Sciatic nerve (tissue), 2 donors: ENCODE data around the gene GNL2. TPM values are rescaled to one million over a fixed set of nuclear protein-coding genes. Genes with fewer than 3 reads are reported as not detected.

Source experiments
- ATAC-seq: fragments of 200-7000 bp; cut with Tn5 transposase; one replicate; pipeline ENCODE4 v1.9.1; 2020; ENCODE audit warnings: mild to moderate bottlenecking, moderate library complexity
- DNase-seq: peaks from one replicate; pipeline ENCODE4 v3.0.0-alpha.2; 2020; ENCODE audit warnings: low spot score
- intact Hi-C: fragments of 100-400 bp; cut with DNase I; formaldehyde crosslinking; loops from one replicate; pipeline ENCODE4 v1.14.2; 2022
- total RNA-seq: library from RNA; stranded (reverse); fragmentation: NEBNext Ultra II Directional; extraction: Animal tissue kit (Norgen Biotek cat#: 25700); gene quantifications from one replicate; pipeline ENCODE4 v1.2.1, GENCODE V29; 2021
- donor health status: DM: no; HTN: no; CAD: no.
- donor health status: DM: no; HTN: no; CAD: no.

GNL2 gene
- 34.0 TPM for total RNA-seq

DNA sequence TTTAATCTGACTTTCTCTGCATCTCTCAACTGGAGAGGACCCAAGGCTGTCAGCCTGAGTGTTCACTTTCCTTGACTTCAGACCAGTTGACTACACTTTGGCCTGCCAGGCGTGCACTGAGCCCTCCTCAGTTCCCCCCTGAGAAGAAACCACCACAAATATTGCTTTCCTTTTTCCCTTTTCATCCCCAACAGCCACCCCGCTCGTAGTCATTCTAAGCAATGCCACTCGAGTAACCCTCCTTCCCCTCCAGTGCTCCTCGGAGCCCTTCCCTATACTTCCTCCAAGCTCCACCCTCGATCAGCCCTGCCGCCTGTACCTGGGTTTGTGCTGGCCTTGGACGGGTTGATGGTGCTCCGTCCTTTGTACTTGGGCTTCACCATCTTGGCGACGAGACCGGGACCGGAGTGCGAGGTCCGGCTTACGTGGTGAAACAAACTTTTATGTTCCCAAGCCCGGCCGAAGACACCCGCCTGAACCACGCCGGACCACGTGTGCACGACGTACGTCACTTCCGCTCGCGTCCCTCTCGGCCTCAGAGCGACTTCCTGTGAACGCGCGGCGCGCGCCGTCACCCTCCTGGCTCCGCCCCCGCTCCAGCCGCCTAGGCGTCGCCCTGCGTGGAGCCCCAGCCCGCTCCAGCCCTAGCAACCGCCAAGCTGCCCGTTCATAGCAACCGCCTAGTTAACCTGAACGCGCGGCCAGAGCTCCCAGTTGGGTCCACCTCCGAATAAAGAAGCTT is at the start of gene GNL2:
Gene GNL2 (minus strand): TSS at position 498 of the 742 bp plus-strand sequence. CDS start 115 bp downstream, at position 383.
- intact Hi-C loops = no loop called here
- ATAC-seq = peak; percentile 100
- DNase-seq = peak; percentile 98

DNA sequence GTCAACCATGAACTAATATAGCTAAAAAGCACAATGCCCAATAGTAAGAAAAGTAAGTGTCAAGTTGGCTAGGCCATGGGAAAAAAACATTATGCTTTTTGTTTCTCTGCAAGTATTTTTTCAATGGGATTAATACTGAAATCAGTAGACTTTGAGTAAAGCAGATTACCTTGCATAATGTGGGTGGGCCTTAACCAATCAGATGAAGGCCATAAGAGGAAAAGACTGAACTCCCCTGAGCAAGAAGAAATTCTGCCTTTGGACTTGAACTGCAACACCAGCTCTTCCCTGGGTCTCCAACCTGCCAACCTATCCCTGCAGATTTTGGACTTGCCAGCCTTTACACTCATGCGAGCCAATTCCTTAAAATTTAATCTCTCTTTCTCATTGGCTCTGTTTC is 45.3 kb upstream of the GNL2 start:
- ATAC-seq = no peak
- no peak for DNase-seq
- intact Hi-C loops = no loop called here

DNA sequence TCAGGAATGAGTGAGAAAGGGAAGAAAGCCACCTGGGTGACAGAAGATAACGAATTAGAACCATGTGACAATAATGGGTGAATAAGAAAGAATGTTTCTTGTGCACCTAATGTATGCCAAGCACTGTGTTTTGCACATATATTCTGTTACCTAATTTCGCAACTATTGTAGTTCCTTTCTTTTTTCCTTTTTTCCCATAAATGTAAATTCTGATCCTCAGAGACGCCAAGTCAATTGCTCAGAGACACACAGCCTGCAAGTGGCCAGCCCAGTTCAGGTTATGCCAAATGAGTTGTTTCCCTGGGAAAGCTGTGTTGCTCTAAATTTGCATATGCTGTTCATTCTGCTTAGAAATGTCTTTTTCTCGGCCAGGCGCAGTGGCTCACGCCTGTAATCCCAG is 40.7 kb upstream of the GNL2 start:
- no peak for ATAC-seq
- no peak for DNase-seq
- intact Hi-C loops = no loop called here

DNA sequence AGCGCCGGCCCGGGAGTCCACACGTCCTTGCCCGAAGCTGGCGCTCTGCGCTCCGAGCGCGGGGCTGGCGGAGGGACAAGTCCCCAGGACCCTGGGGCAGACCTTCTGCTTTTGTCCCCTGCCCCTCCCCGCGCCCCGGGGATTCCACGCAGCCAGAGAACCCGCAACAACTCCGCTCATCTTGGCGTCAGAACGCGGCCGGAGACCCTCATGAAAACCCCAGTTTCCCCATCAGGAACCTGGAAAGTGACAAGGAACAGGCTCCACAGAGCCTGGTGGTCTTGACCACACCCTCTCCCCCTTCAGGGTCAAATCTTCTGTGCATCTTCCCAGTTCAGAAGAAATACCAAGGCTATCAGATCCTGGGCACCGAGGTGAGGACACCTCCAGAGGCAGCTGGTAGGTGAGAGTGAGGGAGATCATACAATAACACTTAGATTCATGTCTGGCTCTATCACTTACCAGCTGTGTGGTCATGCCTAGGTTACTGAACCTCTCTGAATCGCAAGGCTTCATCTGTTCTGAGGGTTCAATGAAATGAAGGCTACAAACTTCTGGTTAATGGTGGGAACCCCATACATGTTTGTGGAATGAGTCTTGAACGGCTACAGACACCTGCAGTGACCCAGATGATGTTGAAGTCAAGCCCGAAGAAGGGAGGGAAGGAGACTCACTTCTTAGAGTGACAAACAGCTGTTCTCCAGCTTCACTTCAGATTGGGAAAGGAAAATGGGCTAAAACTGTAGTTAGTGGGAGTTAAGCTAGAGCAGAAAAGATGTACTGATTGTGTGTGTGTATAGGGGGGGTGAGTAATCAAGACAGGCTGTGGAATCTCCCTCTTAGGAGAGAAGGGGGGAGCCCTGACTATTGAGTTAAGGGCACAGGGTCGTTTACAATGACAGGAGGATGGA is 39.5 kb upstream of the GNL2 start:
- intact Hi-C loops = no loop called here
- ATAC-seq = no peak
- DNase-seq = no peak

DNA sequence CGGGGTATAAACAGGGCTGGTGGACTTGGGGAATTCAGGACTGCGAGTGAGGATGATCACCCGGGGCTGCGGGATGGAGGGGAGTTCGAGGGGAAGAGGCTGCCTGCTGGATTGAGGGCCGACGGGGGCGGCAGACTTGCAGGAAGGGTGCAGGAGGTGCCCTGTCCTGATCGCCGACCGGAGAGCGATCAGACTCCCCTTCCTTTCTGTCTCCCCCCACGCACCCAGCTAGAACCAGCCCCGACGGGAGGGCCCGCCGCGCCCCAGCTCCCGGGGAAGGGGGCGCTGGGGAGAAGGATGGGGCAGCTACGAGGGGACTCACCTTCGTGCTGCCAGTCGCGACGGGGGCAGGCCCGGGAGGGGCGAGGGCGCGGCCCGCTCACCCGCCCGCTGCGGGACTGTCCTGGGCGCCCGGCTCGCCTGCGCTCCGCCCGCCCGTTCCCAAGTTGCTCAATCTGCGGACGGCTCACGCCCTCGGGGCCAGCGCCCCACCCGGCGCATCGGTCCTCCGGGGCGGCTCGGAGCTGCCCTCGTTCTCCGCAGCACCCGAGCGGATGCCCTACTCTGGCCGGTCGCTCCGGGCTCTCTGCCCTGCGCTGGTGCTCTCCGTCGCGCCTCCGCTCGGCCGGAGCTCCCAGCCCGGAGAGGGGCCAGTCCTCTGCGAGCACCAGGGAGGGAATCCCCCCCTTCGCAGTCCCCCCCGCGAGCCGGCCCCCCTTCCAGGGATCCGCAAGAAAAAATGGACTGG is 38.7 kb upstream of the GNL2 start, which contains the start of gene RSPO1:
Gene RSPO1 (minus strand): TSS at position 649 of the 748 bp plus-strand sequence. CDS start 5,231 bp downstream, outside the sequence.
- DNase-seq (no peak), ATAC-seq (no peak)
- intact Hi-C loops = no loop called here

DNA sequence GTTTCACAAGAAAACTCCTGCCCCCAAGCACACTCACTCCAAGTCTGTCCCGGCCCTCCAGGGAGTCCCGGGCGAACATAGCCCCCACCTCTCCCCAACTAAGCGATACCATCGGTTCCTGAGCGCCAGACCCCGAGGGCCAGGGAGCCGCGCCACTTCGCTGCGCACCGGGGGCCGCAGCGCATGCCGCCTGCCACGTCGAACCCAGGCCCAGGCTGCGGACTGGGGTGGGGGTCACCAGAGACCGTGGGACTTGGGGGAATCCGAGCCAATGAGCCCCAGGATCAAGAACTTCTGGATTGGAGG is 38.2 kb upstream of the GNL2 start:
- intact Hi-C loops = no loop called here
- DNase-seq = no peak

DNA sequence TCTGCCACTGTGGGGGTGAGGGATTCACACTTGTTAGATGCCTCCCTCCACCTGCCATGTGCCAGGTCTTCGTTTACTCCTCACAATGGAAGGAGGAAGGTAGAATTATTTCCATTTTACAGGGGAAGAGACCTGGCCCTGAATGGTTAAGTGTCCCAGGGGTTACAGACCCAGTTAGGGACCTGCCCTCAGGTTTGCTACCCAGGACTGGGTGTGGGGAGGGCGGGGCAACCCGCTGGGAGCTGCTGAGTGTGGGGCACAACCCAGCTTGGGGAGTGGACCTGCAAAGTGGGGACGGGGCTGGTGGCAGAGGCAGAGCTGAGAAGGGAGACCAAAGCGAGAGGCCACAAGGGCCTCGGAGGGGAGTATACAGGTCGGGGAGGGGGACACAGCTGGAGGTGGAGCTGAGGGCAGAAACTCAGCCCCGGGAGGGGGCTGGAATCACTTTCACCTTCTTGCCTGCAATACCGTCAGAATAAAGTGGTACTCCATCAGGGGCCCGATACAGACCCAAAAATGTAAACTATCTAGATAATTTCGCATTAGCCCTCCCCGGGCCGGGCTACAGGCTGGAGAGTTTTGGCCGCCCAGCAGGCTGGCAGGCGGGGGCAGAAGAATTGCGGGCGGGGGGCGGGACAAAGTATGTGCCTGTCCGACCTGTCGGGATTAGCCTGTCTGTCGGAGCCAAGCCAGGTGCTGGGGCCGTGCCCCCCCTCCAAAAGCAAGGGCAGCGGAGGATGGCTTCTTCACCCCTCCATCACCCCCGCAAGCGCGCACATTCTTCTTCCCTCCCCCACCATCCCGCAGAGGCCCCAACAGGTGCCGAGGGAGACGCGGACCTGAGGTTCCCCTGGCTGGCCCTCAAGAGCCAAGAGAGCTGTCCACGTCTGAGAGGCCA is 37.6 kb upstream of the GNL2 start:
- DNase-seq (no peak), ATAC-seq (no peak)
- intact Hi-C loops = no loop called here

More for the DNA sequence above, 38.2 kb upstream of the GNL2 start:
- ATAC-seq = no peak

DNA sequence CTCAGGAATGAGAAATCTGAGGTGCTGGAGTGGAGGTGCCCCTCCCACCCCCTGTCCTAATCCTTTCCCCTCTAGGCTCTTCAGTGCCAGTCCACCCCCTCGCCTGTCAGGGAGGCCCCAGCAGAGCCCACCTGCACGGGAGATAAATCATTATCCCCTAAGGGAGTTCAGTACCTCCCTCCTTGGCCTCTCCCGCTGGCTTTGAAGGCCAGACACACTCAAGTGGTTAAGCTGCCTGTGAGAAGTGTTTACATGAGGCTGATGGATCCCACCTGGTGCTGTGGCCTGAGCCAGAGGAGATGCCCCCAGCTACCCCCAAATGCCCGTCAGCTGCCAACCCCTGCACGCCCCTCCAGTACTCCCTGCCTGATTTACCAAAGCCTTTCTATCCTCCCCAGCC is 35.3 kb upstream of the GNL2 start:
- ATAC-seq = no peak
- intact Hi-C loops = no loop called here
- DNase-seq = no peak

DNA sequence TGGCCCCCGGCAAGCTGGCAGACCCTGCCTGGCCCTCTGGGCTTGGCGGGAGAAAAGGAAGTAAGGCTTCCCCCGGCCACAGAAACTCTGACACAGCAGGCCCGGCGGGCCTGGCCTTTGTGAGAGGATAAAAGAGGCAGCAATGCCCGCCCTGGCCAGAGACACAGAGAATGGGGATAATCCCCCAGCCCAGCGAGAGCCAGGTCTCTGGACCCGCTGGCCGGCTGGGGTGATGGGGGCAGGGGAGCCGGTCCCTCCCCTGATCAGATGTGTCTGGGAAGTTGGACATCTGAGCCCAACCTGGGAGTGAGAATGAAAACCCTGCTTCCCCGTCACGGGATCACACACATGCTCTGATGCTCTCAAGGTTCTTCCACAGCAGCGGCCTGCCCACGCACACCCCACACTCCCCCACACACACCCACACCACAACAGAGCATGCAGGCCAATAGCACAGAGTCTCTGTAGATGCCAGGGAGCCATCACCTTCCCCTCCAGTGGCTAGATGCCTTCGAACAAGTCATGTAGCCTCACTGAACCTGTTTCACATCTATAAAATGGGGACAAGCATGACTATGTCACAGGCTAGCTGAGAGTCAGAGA is 34.8 kb upstream of the GNL2 start:
- DNase-seq (no peak), ATAC-seq (no peak)
- intact Hi-C loops = no loop called here

DNA sequence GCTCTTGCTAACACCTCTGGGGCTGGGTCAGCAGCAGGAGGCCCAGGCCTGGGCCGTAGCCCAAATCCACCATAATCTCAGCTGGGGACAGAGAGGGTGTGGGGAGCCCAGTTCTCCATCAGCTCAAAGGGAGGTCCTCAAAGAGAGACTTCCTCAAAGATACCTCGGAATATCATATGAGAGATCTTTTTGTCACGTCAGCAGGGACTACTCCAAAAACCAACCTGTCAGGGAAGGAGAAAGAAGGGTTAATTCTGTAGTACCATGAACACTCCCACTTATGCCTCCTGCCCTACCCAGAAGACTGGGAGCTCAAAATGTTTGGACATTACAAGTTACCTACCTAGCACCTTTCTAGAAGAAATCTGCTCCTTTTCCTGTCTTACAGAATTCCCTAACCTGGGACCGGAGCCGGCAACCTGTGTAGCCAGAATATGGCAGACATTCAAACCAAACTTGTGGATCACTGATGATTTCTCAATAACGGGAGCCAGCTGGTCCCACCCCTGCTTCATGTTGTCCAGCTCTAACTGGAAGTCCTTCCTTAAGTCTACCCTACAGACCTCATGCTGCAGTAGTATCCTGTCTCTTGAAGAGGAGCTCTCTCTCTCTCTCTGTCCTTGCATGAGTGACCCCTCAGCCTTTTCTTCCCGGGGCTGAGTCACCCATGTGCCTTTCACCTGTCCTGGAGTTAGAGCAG is 34.1 kb upstream of the GNL2 start:
- DNase-seq (no peak), ATAC-seq (no peak)
- intact Hi-C loops = no loop called here

DNA sequence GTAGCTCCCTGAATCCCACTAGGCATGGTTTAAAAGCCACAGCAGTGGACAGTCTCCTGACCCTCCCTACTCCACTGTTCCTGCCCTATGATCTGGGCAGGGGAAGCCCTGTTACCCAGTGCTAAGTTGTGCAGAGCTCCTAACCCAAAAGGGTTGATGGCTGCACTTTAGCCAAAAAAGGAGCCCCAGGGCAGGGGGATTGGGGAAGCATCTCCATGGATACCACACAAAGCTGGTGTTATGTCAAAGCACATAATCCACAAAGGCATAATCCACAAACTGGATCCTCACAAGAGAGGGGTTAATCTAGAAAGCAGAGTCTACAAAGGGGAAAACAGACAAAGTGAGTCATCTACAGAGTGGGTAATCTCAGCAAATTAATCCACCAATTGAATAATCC is 33.3 kb upstream of the GNL2 start:
- DNase-seq = no peak
- intact Hi-C loops = no loop called here
- no peak for ATAC-seq

DNA sequence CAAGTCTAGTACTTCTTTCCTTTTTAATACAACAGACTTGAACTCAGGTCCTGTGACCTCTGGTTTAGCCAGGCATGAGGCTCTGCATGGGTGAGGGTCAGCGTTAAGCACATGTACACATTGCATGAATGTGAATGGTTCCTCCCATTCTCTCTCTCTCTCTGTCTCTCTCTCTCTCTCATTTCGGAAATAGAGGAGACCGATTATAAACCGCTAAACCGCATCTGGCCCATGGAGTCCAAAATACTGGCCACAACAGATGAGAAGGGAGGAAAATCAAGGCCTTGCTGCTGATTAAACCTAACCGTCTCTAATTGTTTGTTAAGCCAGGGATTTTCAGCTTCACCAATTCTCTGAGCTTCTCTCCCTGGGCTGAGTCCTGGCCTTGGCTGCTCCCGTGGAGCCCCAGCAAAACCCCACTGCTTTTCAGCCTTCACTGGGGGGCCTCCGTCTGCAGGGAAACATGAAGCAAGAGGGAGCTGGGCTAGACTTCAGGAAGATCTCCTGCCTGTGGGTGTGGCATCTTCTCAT is 32.4 kb upstream of the GNL2 start:
- DNase-seq (no peak), ATAC-seq (no peak)
- intact Hi-C loops = no loop called here

DNA sequence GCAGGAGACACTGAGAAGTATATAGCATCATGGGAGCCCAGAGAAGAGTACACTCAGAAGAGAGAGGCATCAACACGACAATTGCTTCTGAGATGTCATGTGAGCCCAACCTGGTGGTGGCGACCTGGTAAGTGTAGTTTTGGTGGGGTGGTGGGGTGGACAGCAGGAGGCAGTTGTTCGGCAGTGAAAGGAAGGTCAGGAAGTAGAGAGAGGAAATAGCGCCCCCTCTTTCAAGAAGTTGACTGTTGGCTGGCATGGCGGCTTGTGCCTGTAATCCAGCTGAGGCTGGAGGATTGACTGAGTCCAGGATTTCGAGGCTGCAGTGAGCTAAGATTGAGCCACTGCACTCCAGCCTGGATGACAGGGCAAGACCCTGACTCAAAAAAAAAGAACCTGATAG is 26.4 kb upstream of the GNL2 start:
- ATAC-seq = no peak

DNA sequence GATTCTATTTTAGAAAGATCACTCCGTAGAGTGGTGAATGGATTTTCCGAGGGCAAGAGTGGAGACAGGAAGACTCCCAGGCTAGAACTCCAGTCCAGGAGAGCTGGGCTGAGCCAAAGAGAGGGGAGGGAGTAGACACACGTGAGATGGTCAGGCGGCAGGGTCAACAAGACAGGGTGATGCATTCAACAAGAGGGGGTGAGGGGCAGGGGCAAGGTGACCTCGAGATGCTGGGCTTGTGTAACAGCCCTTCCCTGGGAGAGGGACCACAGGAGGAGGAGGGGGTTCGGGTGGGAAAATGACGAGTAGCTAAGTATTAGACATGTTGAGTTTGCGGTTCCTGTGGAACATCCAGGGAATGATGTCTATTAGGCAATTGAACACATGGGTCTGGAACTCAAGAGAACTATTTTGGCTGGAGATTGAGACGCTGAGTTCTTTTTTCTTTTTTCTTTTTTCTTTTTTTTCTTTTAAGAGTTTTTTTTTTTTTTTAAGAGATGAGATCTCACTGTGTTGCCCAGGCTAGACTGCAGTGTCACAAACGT is 25.7 kb upstream of the GNL2 start:
- DNase-seq = no peak
- no peak for ATAC-seq
- intact Hi-C loops = no loop called here

More for the DNA sequence above, 26.4 kb upstream of the GNL2 start:
- DNase-seq = no peak
- intact Hi-C loops = no loop called here

DNA sequence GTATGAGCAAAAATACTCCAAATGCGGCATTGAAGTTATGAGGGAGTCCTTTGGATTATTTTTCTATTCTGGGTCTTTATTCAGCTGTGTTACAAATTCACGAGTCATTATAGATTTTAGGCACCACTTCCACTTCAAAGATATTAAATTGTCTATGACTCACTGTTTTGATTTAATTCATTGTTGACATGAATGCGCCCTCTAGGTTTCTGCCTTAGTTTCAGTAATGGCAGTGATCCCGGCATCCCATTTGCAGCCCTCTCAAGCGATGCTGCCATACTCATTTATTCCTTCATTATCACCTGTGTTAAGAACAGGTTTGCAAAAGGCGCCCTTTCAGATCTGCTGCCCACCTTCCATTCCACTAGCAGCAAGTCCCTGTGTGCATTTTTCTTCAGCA is 25.0 kb upstream of the GNL2 start:
- DNase-seq = no peak
- ATAC-seq = no peak
- intact Hi-C loops = no loop called here

DNA sequence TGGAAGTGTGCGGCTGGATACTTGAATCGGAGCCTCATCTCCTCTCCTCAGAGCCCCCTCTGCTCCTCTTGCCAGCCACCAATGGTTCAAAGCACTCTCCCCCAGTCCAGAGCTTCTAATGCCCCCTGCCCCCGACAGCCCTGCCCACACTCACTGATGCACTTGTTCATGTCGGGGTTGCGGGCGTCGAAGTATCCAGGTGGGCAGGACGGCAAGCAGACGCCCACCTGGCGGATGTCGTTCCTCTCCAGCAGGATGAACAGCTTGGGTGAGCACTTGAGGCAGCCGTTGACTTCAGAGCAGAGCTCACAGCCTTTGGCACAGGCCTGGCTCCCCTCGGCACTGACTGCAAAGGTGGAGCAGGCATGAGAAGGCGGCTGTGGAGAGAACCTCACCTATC is 20.6 kb upstream of the GNL2 start:
- DNase-seq (no peak), ATAC-seq (no peak)
- intact Hi-C loops = no loop called here

DNA sequence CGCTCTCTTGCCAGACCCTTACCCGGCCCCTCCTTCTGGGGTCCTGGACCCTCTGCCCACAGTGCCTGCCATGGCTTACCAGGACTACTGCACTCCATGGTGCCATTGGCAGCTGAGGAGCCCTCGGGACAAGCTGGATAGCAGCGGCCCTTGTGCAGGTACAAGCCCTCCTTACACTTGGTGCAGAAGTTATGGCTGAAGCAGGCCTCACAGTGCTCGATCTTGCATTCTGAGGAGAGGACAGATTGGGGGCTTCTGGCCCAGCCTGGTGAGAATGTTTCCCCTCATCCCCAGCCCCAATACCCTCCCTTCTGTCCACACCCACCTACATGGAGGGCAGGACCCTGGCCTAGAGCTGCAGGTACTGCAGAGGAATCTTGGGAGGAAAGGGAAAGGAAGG is 18.4 kb upstream of the GNL2 start:
- no peak for DNase-seq
- ATAC-seq = no peak
- intact Hi-C loops = no loop called here
